ENCODE results near the gene MYOF. TPM values are rescaled to one million over a fixed set of nuclear protein-coding genes. Genes with fewer than 3 reads are reported as not detected.

The MYOF gene
- polyA plus RNA-seq, 3 donors = 9.7 to 29.1 (median 14.5) TPM

- TF ChIP-seq CTCF (IDR thresholded peaks at IDR 0.05) = peak; percentile 47
- DNase-seq = no peak
Observed at GRCh38 chr10:93357680-93358079, 124.5 kb downstream of the MYOF start.

DNA sequence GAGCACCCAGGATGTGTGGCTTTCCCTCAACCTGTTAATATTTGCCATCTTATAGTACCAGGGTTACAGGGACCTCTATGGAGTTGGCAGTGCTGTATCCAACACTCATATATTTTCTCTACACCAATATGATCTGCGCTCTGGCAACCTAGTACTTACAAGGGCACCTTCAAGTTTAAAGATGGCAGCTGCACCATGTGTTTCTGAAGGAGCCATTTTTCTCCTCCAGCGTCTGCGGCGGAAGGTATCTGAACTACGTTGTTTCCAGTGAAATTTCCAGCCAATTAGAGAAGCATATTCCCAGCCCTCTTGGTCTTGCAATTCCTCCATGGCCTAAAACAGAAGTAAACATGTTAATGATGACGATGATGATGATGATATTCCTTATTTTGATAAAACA is 125.6 kb downstream of the MYOF start:
- no peaks in the 10 kb centered on the region for H3K79me2 ChIP-seq (ENCODE audit: insufficient read depth, low read length)
- no peak for DNase-seq
- no peaks in the 10 kb centered on the region for H3K4me1 ChIP-seq (ENCODE audit: control insufficient read depth in 1 of 2, insufficient read depth in 2 of 2, low read length in 2 of 2)
- peaks cover 81 to 98% of the 10 kb centered on the region in 2 donors for H3K36me3 ChIP-seq (replicated peaks in 1 of 2; ENCODE audit: control insufficient read depth in 1 of 2, insufficient read depth in 2 of 2, low read length in 2 of 2)
- Mint-ChIP-seq H3K4me1 (peaks cover 2% of the 10 kb centered on the region), H3K27me3 (ENCODE audit: low read depth in 3 of 3) (peaks cover 0 to 2% (median 0%) of the 10 kb centered on the region in 3 donors), H3K27ac (no peak overlapping the region), H3K9me3 (peaks cover 0 to 4% (median 2%) of the 10 kb centered on the region in 7 donors), H3K36me3 (peaks cover 92 to 97% of the 10 kb centered on the region in 2 donors), H3K4me3 (no peak overlapping the region)
- H2AFZ ChIP-seq (ENCODE audit: insufficient read depth, low read depth, low read length, poor library complexity, severe bottlenecking) = no peak overlapping the region
- H3K27ac ChIP-seq (ENCODE audit: low read depth in 1 of 2, low read length in 2 of 2) = no peak overlapping the region
- no peak overlapping the region for H3K4me2 ChIP-seq (replicated peaks; ENCODE audit: extremely low read depth, low read length, poor library complexity, severe bottlenecking)
- no peaks in the 10 kb centered on the region for H3K9me3 ChIP-seq (replicated peaks in 1 of 2; ENCODE audit: control insufficient read depth in 1 of 2, insufficient read depth in 1 of 2, low read length in 2 of 2)
- H3K9ac ChIP-seq (ENCODE audit: insufficient read depth, low read length, poor library complexity, severe bottlenecking) = no peak overlapping the region
- WGBS (ENCODE audit: insufficient coverage) = 98% methylated on average over 5 of the region's 6 CpGs
- TF ChIP-seq CTCF (IDR thresholded peaks at IDR 0.05) = no peak
- intact Hi-C loops (cut with micrococcal nuclease) = loop anchor here (10.0 kb wide), 1 partner anchor 242 kb away; no protein-coding TSS in a partner anchor
- H3K27me3 ChIP-seq (ENCODE audit: control insufficient read depth in 2 of 2, insufficient read depth in 2 of 2, low read length in 2 of 2) = no peaks in the 10 kb centered on the region
- no peak overlapping the region for H3K4me3 ChIP-seq (replicated peaks in 1 of 3; ENCODE audit: low read depth in 2 of 3, low read length in 3 of 3)
- no peaks in the 10 kb centered on the region for H4K20me1 ChIP-seq (ENCODE audit: insufficient read depth, low read length)

More at GRCh38 chr10:93357680-93358079, 124.5 kb downstream of the MYOF start:
- no peak overlapping the region for H3K4me3 Mint-ChIP-seq
- H3K27me3 ChIP-seq (ENCODE audit: control insufficient read depth in 2 of 2, insufficient read depth in 2 of 2, low read length in 2 of 2) = no peaks in the 10 kb centered on the region
- no peak overlapping the region for H2AFZ ChIP-seq (ENCODE audit: insufficient read depth, low read depth, low read length, poor library complexity, severe bottlenecking)
- H3K27ac Mint-ChIP-seq = no peak overlapping the region
- H3K9me3 Mint-ChIP-seq = peaks cover 0 to 4% (median 2%) of the 10 kb centered on the region in 7 donors
- H3K4me3 ChIP-seq (replicated peaks in 1 of 3; ENCODE audit: low read depth in 2 of 3, low read length in 3 of 3) = no peak overlapping the region
- H3K27me3 Mint-ChIP-seq (ENCODE audit: low read depth in 3 of 3) = peaks cover 0 to 2% (median 0%) of the 10 kb centered on the region in 3 donors
- WGBS (ENCODE audit: insufficient coverage) = no CpG with 5 or more reads among the region's 5 CpGs
- H3K27ac ChIP-seq (ENCODE audit: low read depth in 1 of 2, low read length in 2 of 2) = no peak overlapping the region
- intact Hi-C loops (cut with micrococcal nuclease) = loop anchor here (10.0 kb wide), 1 partner anchor 243 kb away; no protein-coding TSS in a partner anchor
- H3K9me3 ChIP-seq (replicated peaks in 1 of 2; ENCODE audit: control insufficient read depth in 1 of 2, insufficient read depth in 1 of 2, low read length in 2 of 2) = no peaks in the 10 kb centered on the region
- no peak overlapping the region for H3K9ac ChIP-seq (ENCODE audit: insufficient read depth, low read length, poor library complexity, severe bottlenecking)
- peaks cover 81 to 89% of the 10 kb centered on the region in 2 donors for H3K36me3 Mint-ChIP-seq
- peaks cover 72 to 91% of the 10 kb centered on the region in 2 donors for H3K36me3 ChIP-seq (replicated peaks in 1 of 2; ENCODE audit: control insufficient read depth in 1 of 2, insufficient read depth in 2 of 2, low read length in 2 of 2)
- H3K4me2 ChIP-seq (replicated peaks; ENCODE audit: extremely low read depth, low read length, poor library complexity, severe bottlenecking) = no peak overlapping the region
- no peaks in the 10 kb centered on the region for H3K79me2 ChIP-seq (ENCODE audit: insufficient read depth, low read length)
- peaks cover 2% of the 10 kb centered on the region for H3K4me1 Mint-ChIP-seq
- H3K4me1 ChIP-seq (ENCODE audit: control insufficient read depth in 1 of 2, insufficient read depth in 2 of 2, low read length in 2 of 2) = peaks cover 0 to under 1% of the 10 kb centered on the region in 2 donors
- no peaks in the 10 kb centered on the region for H4K20me1 ChIP-seq (ENCODE audit: insufficient read depth, low read length)
